HG02885 (cell line): ENCODE data around the gene LSM10.
A peak's percentile ranks its signal among the peaks of the same experiment; 100 is the strongest.

Experiments used
- ATAC-seq: cut with Tn5 transposase; IDR thresholded peaks from one replicate; pipeline ENCODE4 v1.9.1; 2021; ENCODE audit warnings: mild to moderate bottlenecking; ENCODE audit not compliant: unreplicated experiment, poor library complexity

LSM10 gene

GRCh38 chr1:36354486-36354885, 43.2 kb downstream of the LSM10 start:
- no peak for ATAC-seq

GRCh38 chr1:36352910-36353878, 44.5 kb downstream of the LSM10 start:
- ATAC-seq: no peak

- no peak for ATAC-seq
These were observed 45.4 kb downstream of the LSM10 start for GRCh38 chr1:36352125-36352909.

- ATAC-seq: no peak
These were observed 46.3 kb downstream of the LSM10 start for GRCh38 chr1:36351227-36351977.

- no peak for ATAC-seq
These were observed 47.0 kb downstream of the LSM10 start for GRCh38 chr1:36350659-36351226.

- no peak for ATAC-seq
These were observed 47.9 kb downstream of the LSM10 start for GRCh38 chr1:36349839-36350238.

GRCh38 chr1:36349241-36349671, 48.5 kb downstream of the LSM10 start:
- peak; percentile 80 for ATAC-seq

GRCh38 chr1:36346741-36347370, 50.9 kb downstream of the LSM10 start:
- no peak for ATAC-seq

- no peak for ATAC-seq
These were observed 52.4 kb downstream of the LSM10 start for GRCh38 chr1:36345353-36345752.

GRCh38 chr1:36344395-36344680, 53.4 kb downstream of the LSM10 start:
- no peak for ATAC-seq

GRCh38 chr1:36343651-36344394, 53.9 kb downstream of the LSM10 start:
- no peak for ATAC-seq
